Mucosa of gallbladder (tissue), 1 donor: ENCODE measurements around the gene KANSL1. TPM values are rescaled to one million over a fixed set of nuclear protein-coding genes. Genes with fewer than 3 reads are reported as not detected.
"Not testable (repeated sequence)": the region's sequence is repeated elsewhere in the genome, so short reads cannot be mapped to it uniquely, and the experiment has no call there.

Experiments used
- DNase-seq: peaks from one replicate; pipeline ENCODE4 v3.0.0-alpha.2; 2020; ENCODE audit warnings: low spot score
- total RNA-seq: library from RNA; stranded (reverse); gene quantifications from one replicate; pipeline ENCODE4 v1.2.1, GENCODE V29; 2021
- donor health status: DM: no; HTN: no; CAD: no.

Gene KANSL1
- total RNA-seq, 1 donor from 2014 or later, result 88.1 TPM

DNA sequence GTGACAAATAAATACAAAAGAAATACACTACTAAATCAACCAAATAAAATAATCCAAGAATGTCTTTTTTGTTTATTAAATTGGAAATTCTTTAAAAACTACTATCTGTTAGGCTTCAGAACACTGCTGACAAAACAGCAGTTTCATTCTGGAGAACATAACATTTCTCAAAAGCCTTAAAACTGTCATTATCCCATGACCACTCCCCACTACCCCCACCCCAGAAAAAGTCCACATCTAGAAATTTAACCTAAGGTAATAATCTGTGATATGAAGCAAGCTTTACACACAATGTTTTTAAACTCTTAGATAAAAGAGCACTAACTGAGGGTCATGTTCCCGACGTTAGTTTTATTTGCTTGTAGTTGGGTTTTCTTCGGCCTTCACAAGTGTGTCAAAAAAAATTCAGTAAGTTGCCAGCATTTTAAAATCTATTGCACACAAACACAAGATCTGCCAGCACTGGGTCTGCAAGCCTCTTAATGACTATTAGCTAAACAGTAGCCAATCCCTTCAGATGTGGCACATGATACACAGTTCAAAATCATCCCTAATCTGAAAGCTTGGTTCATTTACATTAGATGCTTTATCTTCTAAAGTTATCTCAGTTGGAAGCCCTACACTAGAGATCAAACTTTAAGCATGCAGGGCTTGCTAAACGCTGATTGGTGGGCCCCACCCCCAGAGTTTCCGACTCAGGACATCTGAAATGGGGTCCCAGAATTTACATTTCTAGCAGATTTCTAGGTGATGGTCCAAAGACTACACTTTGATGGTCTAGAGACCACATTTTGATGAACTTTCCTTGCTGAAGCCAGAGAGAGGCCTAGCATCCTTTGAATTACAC is 75.2 kb downstream of the KANSL1 start:
- DNase-seq, result no peak

DNA sequence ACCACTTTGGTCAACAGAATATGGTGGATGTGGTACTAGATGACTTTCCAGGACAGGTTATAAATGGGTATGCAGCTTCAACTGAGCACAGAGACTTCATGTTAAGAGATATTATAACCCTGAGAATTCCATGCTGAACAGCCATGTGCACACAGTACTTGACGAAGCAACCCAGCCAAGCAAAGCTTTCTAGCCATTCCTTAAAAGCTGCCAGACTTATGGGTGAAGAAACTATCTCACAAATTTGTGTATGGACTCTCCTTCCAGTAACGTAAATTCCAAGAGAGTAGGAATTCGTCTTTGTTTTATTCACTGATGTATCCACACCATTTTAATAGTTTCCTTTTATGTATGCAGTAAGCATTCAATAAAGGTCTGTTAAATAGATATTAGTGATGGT is 76.1 kb downstream of the KANSL1 start:
- DNase-seq, result no peak

GRCh38 chr17:46115699-46116098 is 77.5 kb downstream of the KANSL1 start:
- no peak for DNase-seq

GRCh38 chr17:46111236-46111635 is 82.0 kb downstream of the KANSL1 start:
- DNase-seq, result not testable (repeated sequence)

DNA sequence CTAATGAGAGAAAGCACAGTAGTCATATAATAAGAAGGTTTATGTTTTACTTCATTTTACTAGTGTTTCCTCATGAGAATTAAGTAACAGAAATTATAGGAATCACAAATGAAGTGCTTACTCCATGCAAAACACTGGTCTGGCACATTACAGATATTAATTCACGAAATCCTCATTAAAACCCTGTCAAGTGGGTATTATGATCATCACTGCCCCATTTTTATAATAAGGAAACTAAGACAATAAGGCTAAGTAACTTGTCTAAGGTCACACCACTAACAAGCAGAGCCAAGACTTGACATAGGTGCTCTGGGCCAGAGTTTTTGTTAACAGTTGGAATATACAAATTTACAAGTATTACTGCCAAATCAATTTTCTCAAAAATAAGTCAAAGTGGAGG is 83.0 kb downstream of the KANSL1 start:
- DNase-seq, result no peak

DNA sequence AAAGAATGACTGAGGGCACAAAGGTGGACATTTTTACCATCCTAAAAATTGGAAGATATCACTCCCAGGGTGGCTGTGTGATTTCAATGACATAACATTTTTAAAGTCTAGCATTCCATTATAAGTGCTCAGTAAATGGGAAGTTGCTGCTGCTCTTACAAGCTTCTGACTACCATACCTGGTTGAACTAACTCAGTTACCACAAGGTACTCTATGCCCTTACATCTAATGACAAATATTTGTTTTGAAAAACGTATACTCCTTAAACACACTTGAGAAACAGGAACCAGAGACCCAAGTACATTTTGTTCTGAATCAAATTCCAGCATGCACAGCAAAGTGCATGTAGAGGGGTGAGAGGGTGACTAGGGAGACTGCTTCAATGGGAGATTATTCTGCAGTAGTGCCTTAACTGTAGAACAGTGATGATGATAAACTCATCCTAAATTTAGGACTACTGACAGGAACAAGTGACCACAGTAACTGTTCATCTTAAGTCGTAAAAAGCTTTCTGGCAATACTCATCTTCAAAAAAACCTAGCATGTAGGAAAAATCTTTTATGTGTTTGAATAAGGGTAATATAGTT is 83.5 kb downstream of the KANSL1 start:
- no peak for DNase-seq

DNA sequence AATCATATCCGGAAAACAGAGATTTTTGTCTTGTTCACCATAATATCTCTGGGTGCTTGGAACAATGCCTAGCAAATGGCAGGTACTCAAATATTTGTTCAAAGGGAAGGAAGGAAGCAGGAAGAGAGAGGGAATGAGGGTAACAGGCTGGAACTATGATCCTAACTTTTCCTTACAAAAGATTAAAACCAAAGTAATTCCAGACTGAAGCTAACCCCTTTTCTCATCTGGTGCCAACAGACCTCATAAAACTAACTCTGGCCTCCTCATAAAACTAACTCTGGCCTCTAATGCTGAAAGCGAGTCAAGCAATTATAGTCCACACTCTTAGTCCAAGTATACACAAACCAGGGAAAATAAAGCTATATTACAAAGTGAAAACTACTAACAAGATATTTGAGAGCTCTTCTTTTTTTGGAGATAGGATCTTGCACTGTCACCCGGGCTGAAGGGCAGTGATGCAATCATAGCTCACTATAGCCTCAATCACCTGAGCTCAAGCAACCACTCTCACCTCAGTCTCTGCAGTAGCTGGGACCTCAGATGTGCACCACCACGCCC is 84.6 kb downstream of the KANSL1 start:
- no peak for DNase-seq

- no peak for DNase-seq
Measured at GRCh38 chr17:46108120-46108519, 85.1 kb downstream of the KANSL1 start.

DNA sequence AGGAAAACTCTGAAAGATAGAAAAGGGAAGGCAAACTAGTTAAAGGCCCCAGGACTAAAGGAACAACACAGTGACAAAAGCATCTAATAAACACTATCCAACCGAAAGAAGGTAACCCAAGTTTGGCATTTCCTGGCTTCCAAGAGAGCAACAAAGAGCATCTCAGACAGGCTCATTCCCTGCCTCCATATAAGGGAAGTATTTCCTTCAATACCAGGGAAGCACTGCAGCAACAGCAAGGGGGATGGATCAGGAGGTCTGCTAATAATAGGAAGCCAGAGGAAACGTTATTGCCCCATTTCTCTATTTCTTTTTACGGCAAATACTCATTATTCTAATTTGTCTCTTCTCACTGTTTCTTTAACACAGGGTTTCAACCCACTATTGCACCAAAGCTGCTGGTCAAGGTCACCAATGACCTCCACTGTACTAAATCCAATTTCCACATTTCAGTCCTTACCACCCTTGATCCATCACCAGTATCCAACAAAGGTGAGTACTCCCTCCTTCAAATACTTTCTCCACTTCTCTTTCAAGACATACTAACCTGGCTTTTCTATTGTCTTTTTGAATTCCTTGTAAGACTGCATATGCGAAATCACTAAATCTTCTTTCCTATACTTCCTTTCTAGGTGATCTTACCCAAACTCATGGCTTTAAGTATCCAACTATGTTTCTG is 86.1 kb downstream of the KANSL1 start:
- DNase-seq, result no peak

- not testable (repeated sequence) for DNase-seq
Measured at GRCh38 chr17:46102806-46103205, 90.4 kb downstream of the KANSL1 start.

- DNase-seq, result not testable (repeated sequence)
Measured at GRCh38 chr17:46101785-46102617, 91.2 kb downstream of the KANSL1 start.

- DNase-seq, result no peak
Measured at GRCh38 chr17:46100590-46100989, 92.6 kb downstream of the KANSL1 start.

- DNase-seq, result no peak
Measured at GRCh38 chr17:46099865-46100264, 93.4 kb downstream of the KANSL1 start.

GRCh38 chr17:46097497-46097896 is 95.7 kb downstream of the KANSL1 start:
- DNase-seq, result no peak

DNA sequence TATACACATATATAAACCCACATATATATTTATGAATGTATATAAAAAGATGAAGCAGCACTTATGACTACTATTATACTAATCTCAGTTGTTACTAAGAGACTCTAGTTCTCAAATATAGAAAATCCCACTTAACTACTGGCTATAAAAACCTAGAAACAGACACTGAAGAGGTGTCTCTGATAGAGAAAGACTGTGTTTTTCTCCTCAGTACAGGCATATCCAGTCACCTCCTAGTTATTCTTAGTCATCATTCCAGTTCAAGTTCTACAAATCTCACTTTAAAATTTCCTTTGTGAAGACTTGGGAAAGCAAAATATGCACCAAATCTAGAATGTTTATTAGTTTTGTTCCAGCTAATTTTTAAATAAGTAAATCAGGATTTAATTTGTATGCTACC is 100.2 kb downstream of the KANSL1 start:
- no peak for DNase-seq

- DNase-seq, result no peak
Measured at GRCh38 chr17:46090871-46091270, 102.4 kb downstream of the KANSL1 start.

DNA sequence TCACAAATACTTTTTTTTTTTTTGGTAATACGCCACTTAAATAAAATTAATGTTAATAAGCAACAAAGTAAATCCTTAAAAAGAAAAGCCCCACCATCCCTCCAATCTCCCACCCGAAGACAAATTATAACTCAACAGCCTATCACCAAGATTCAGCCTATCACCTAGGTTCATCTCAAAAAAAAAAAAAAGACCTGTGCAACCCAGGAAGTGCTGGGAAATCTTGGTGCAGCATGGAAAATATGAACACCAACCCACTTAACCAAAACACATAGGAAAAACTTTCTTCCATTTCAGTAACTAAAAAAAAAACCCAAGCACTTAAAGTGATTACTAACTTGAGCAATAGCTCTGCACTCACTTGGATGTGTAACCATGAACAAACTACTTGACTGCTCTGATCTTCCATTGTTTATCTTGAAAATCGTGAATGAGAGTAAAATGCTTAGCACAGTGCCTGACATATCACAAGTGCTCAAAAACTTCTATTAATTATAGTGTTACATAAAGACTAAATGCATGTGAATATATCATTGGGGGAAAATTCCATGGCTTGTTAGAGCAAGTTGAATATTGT is 103.8 kb downstream of the KANSL1 start:
- DNase-seq, result no peak

GRCh38 chr17:46088595-46088994 is 104.6 kb downstream of the KANSL1 start:
- no peak for DNase-seq

GRCh38 chr17:46087871-46088270 is 105.4 kb downstream of the KANSL1 start:
- not testable (repeated sequence) for DNase-seq

DNA sequence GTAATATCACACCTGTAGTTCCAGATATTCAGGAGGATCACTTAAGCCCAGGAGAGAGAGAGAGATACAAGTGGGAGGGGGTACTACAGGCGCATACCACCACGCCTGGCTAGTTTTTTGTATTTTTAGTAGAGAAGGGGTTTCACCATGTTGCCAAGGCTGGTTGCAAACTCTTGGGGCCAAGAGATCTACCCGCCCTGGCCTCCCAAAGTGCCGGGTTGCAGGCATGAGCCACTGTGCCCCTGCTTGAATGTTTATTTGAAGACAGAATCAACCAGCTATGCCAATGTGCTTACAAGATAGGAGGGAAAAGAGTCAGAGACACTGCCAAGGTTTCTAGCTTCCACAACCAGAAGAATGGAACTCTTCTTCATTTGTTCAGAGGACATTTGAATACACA is 106.4 kb downstream of the KANSL1 start:
- DNase-seq, result no peak

GRCh38 chr17:46085522-46085921 is 107.7 kb downstream of the KANSL1 start:
- no peak for DNase-seq
